Muscle of leg (tissue), 11 donors: Measurements from ENCODE around the gene WBP2NL. TPM values are rescaled to one million over a fixed set of nuclear protein-coding genes. Genes with fewer than 3 reads are reported as not detected.

Source experiments
- DNase-seq: peaks from one replicate; pipeline ENCODE4 v3.0.0; 2013
- H3K27ac ChIP-seq: one replicate; pipeline ENCODE4 v1.5.1; 2013; ENCODE audit warnings: mild to moderate bottlenecking, low read length, control low read depth
- H3K27me3 ChIP-seq: one replicate; pipeline ENCODE4 v1.6.1; 2013; ENCODE audit warnings: low read length; ENCODE audit not compliant: control insufficient read depth, insufficient read depth
- H3K36me3 ChIP-seq: one replicate; pipeline ENCODE4 v1.6.1; 2013; ENCODE audit warnings: low read length; ENCODE audit not compliant: control insufficient read depth, insufficient read depth
- H3K4me1 ChIP-seq: one replicate; pipeline ENCODE4 v1.6.1; 2013; ENCODE audit warnings: low read length; ENCODE audit not compliant: control insufficient read depth, insufficient read depth
- H3K4me3 ChIP-seq: one replicate; pipeline ENCODE4 v1.5.1; 2013; ENCODE audit warnings: low read length, control low read depth
- H3K9me3 ChIP-seq: replicated peaks from 2 replicates; pipeline ENCODE4 v1.6.1; 2013; ENCODE audit warnings: low read depth, low read length; ENCODE audit not compliant: control insufficient read depth
- WGBS: methylation state at CpG from one replicate; pipeline ENCODE4 v1.1.5; 2013; ENCODE audit warnings: missing lambda C conversion rate; ENCODE audit not compliant: insufficient coverage; 5-methylcytosine and 5-hydroxymethylcytosine counted together
- polyA plus RNA-seq, 8 donors: library from polyadenylated mRNA; unstranded; fragments of 120-200 nt; gene quantifications; one replicate each; pipeline versions ENCODE4 v1.2.1 to v1.2.3, GENCODE V29; 2013; ENCODE audit warnings: inconsistent platforms in 1 of 8, low replicate concordance in 1 of 8; ENCODE audit not compliant: insufficient read length in 8 of 8, insufficient read depth in 1 of 8
- total RNA-seq: library from RNA; stranded (reverse); fragments of 120-200 nt; gene quantifications from one replicate; pipeline ENCODE4 v1.2.4, GENCODE V29; 2013

WBP2NL gene
- total and polyA plus RNA-seq, 9 donors, result 0.38 to 2.3 (median 1.2) TPM

DNA sequence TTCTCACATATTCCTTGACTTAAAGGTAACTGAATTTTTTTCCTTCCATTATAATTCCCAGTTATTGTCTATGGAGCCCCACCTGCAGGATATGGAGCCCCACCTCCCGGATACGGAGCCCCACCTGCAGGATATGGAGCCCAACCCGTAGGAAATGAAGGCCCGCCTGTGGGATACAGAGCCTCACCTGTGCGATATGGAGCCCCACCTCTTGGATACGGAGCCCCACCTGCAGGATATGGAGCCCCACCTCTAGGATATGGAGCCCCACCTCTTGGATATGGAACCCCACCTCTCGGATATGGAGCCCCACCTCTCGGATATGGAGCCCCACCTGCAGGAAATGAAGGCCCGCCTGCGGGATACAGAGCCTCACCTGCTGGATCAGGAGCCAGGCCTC lies 28.1 kb downstream of the WBP2NL start:
- Histone ChIP-seq H3K27ac (no peak overlapping the region), H3K4me1 (no peaks in the 10 kb centered on the region), H3K36me3 (no peaks in the 10 kb centered on the region), H3K9me3 (no peaks in the 10 kb centered on the region), H3K27me3 (no peaks in the 10 kb centered on the region), H3K4me3 (no peak overlapping the region)
- 87% methylated on average over 8 of the region's 10 CpGs for WGBS
- no peak for DNase-seq

DNA sequence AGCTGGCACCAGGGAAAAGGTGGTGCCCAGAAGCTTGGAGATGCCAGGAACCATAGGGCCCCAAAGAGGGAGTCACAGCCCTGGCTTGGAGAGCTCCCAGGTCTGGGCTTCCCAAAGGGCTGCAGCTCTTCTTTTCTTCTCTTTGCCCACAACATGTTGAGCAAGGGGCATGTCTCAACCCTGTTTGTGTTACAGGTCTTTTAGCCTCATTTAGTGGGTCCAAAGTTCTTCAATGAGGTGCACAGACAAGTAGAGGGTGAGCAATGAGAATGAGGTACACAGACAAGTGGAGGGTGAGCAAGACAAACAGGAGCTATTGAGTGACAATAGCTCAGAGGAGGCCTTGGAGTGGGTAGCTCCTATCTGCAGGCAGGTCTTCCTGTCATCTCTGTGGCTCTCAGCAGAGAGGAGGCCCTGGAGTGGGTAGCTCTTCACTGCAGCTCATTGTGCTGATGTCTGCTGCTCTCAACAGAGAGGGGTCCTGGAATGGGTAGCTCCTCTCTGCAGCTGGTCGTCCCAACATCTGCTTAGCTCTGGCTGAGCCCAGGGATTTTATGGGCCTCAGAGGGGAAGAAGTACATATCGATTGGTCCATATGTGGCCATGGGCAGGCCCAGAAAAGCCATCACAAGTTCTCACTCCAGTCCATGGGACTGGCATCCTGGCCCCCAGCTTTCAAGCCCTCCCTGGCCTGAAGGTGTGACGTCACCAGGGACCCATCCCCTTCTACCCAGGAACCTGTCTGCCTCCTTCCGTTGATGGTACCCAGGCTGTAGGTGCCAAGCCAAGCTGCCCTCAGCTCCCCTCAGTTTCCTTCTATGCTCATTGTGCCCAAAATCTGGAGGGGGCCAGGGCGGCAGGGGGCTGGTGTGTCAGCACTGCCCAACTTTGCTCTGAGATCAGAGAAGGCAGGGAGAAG lies 34.9 kb downstream of the WBP2NL start:
- no peaks in the 10 kb centered on the region for H3K27me3 ChIP-seq
- no peaks in the 10 kb centered on the region for H3K4me1 ChIP-seq
- peaks cover 10% of the 10 kb centered on the region for H3K9me3 ChIP-seq
- H3K27ac ChIP-seq, result no peak overlapping the region
- DNase-seq, result no peak
- H3K4me3 ChIP-seq, result no peak overlapping the region
- H3K36me3 ChIP-seq, result no peaks in the 10 kb centered on the region
- 86% methylated on average over 5 of the region's 5 CpGs for WGBS

DNA sequence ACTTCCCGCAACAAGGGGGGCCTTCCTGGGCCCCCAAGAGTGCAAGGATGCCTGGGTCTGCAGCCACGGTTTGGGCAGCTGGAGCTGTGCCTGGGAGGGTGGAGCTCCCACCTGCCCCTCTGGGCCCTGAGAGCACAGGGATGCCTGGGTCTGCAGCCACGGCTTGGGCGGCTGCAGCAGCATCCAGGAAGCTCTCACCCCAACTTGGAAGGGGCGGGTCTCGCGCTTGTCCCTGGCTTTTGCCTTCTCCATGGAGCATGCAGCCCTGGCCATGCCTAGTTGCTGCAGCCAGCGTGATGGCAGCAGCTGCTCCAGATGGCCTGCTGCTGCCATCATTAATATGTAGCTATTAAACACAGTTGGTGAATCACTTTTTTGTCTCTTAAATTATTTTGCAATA lies 36.7 kb downstream of the WBP2NL start:
- Histone ChIP-seq H3K27ac (no peak overlapping the region), H3K9me3 (peaks cover 10% of the 10 kb centered on the region), H3K27me3 (no peaks in the 10 kb centered on the region), H3K36me3 (no peaks in the 10 kb centered on the region), H3K4me1 (no peaks in the 10 kb centered on the region), H3K4me3 (no peak overlapping the region)
- no peak for DNase-seq
- 78% methylated on average over 7 of the region's 8 CpGs for WGBS

DNA sequence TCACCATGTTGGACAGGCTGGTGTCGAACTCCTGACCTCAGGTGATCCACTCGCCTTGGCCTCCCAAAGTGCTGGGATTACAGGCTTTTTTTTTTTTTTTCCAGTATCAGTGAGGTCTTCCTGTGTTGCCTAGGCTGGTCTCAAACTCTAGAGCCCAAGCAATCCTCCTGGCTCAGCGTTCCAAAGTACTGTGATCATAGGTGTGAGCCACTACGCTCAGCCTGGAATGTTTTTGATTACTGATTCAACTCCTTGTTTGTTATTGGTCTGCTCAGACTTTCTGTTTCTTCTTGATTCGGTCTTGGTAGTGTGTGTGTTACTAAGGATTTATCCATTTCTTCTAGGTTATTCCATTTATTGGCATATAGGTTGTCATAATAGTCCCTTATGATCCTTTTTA lies 40.7 kb downstream of the WBP2NL start:
- Histone ChIP-seq H3K27ac (no peak overlapping the region), H3K36me3 (no peaks in the 10 kb centered on the region), H3K4me1 (no peaks in the 10 kb centered on the region), H3K9me3 (peaks cover 15% of the 10 kb centered on the region), H3K27me3 (no peaks in the 10 kb centered on the region), H3K4me3 (no peak overlapping the region)
- no CpG with 5 or more reads among the region's 5 CpGs for WGBS
- no peak for DNase-seq

DNA sequence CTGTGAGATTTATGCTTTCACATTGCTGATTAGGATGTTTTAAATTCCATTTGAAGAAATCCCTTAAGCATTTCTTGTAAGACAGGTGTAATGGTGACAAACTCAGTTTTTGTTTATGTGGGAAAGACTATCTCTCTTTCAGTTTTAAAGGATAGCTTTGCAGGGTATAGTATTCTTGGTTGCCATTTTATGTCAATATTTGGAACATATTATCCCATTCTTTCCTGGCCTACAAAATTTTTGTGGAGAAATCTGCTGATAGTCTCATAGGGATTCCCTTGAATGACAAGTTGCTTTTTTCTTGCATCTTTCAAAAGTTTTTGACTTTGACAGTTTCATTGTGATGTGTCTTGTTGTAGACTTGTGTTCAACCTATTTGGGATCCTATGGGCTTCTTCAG lies 43.2 kb downstream of the WBP2NL start:
- DNase-seq, result no peak
- Histone ChIP-seq H3K4me1 (no peaks in the 10 kb centered on the region), H3K36me3 (no peaks in the 10 kb centered on the region), H3K9me3 (peaks cover 15% of the 10 kb centered on the region), H3K27ac (no peak overlapping the region), H3K4me3 (no peak overlapping the region), H3K27me3 (no peaks in the 10 kb centered on the region)

DNA sequence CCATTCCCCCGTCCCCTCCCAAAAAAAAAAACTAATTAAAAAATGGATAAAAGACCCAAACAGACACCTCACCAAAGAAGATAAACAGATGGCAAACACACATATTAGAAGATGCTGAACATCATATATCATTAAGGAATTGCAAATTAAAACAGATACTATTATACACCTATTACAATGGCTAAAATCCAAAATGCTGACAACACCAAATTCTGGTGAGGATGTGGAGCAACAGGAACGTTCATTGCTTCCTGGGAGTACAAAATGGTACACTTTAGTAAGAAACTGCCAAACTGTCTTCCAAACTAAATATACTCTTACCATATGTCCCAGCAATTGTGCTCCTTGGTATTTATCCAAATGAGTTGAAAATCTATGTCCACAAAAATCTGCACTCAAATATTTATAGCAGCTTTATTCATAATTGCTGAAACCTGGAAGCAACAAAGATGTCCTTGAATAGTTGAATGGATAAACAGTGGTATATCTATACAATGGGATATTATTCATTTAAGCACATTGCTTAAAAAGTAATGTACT lies 52.1 kb downstream of the WBP2NL start:
- H3K4me3 ChIP-seq, result no peak overlapping the region
- H3K9me3 ChIP-seq, result no peaks in the 10 kb centered on the region
- H3K36me3 ChIP-seq, result no peaks in the 10 kb centered on the region
- no peaks in the 10 kb centered on the region for H3K4me1 ChIP-seq
- no peak for DNase-seq
- WGBS, result no CpG with 5 or more reads among the region's 2 CpGs
- no peak overlapping the region for H3K27ac ChIP-seq
- no peaks in the 10 kb centered on the region for H3K27me3 ChIP-seq

DNA sequence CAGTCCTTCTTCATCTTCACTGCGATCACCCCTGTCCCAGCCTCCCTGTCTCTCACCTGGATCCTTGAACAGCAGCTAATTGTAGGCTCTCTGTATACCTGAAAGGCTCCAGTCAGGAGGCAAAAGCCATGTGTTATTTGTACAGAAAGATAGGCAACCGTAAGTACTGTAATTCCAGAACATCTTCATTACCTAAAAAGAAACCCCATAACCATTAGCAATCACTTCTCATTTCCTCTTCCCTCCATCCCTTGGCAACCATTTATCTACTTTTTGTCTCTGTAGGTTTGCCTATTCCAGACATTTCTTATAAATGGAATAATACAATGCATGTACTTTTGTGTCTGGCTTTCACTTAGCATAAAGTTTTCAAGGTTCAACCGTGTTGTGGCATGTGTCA lies 54.2 kb downstream of the WBP2NL start:
- no CpG with 5 or more reads among the region's 3 CpGs for WGBS
- H3K27ac ChIP-seq, result no peak overlapping the region
- H3K4me3 ChIP-seq, result no peak overlapping the region
- DNase-seq, result no peak
- no peaks in the 10 kb centered on the region for H3K36me3 ChIP-seq
- H3K27me3 ChIP-seq, result no peaks in the 10 kb centered on the region
- no peaks in the 10 kb centered on the region for H3K4me1 ChIP-seq
- peaks cover 11% of the 10 kb centered on the region for H3K9me3 ChIP-seq

DNA sequence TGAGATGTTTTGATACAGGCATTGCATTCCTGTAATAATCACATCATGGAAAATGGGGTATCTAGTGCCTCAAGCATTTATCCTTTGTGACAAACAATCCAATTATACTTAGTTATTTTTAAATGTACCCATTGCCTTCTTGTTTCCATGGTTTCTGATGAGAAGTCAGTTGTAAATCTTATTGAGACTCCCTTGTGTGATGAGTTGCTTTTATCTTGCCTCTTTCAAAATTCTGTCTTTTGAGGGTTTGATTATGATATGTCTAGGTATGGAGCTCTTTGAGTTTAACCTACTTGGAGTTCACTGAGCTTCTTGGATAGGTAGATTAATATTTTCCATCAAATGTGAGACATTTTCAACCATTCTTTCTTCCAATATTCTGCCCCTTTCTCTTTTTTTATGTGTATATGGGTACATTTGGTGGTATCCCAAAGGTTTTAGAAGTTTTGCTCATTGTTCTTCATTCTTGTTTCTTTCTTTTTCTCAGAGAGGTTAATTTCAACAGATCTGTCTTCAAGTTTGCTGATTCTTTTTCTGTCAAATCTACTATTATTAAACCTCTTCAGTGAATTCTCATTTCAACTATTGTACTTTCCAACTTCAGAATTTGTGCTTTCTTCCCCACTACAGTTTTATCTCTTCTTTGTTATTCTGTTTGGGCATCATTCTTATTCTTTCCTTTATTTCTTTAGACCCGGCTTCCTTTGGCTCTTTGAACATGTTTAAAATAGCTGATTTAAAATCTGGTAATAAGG lies 58.3 kb downstream of the WBP2NL start:
- Histone ChIP-seq H3K4me3 (no peak overlapping the region), H3K27ac (no peak overlapping the region), H3K4me1 (no peaks in the 10 kb centered on the region), H3K9me3 (peaks cover 13% of the 10 kb centered on the region), H3K27me3 (no peaks in the 10 kb centered on the region), H3K36me3 (peaks cover 31% of the 10 kb centered on the region)
- no peak for DNase-seq
- no CpG with 5 or more reads among the region's 1 CpG for WGBS

DNA sequence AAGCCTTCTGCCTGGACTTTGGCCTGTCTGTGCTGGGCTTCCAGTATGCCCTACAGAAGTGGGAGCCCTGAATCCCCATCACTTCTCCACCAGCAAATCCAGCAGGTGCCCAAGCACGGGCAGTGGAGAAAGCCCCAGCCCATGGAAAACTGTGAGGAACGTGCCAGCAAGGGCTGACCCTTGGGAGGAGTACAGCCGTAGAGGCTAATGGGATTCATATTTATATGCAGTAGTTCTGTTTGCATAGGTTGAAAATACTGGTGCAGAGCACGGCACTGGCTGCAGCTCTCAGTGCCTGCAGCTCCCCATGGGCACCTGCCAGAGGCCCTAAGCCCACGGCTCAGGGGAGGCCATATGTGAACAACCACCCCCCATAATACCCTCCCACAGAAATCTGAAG lies 61.9 kb downstream of the WBP2NL start:
- WGBS, result 100% methylated on average over 1 of the region's 5 CpGs
- Histone ChIP-seq H3K9me3 (peaks cover 13% of the 10 kb centered on the region), H3K4me3 (no peak overlapping the region), H3K27ac (no peak overlapping the region), H3K27me3 (no peaks in the 10 kb centered on the region), H3K4me1 (no peaks in the 10 kb centered on the region), H3K36me3 (peaks cover 52% of the 10 kb centered on the region)
- no peak for DNase-seq

DNA sequence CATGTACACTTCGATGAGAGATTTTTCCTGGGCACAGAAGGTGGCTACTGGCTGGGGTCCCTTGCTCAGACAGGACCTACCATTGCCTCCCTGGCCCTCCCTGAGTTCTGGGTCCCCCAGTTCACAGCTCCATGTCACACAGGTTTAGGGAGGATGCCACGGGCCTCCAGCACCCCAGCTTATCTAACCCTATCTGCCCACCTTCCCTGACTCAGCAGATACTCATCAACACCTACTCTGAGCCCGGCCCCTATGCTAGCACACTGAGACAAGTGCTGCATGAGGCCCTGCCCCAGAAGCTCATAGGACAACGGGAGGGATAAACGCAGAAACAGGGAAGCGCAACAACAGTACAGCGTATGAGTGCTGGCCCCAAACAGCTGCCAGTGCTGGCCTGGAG lies 62.5 kb downstream of the WBP2NL start:
- Histone ChIP-seq H3K36me3 (peaks cover 57% of the 10 kb centered on the region), H3K9me3 (peaks cover 13% of the 10 kb centered on the region), H3K27me3 (no peaks in the 10 kb centered on the region), H3K27ac (no peak overlapping the region), H3K4me3 (no peak overlapping the region), H3K4me1 (no peaks in the 10 kb centered on the region)
- DNase-seq, result no peak
- 94% methylated on average over 6 of the region's 7 CpGs for WGBS
